GM23248 (cell line): ENCODE results near the gene VPREB1. TPM values are rescaled to one million over a fixed set of nuclear protein-coding genes. Genes with fewer than 3 reads are reported as not detected.
"Not testable (repeated sequence)": the region's sequence is repeated elsewhere in the genome, so short reads cannot be mapped to it uniquely, and the experiment has no call there.

Source experiments
- DNase-seq: peaks from one replicate; pipeline ENCODE4 v3.0.0-alpha.2; 2015
- H2AFZ ChIP-seq: fragments of 200-600 bp; sonication (generic); 2 replicates; pipeline ENCODE4 v1.6.1; 2016; ENCODE audit warnings: antibody characterized with exemption
- H3F3A ChIP-seq: fragments of 200-600 bp; sonication (generic); 2 replicates; pipeline ENCODE4 v1.6.1; 2016; ENCODE audit warnings: mild to moderate bottlenecking, antibody characterized with exemption, mixed run types; ENCODE audit not compliant: insufficient read depth
- H3K27ac ChIP-seq: fragments of 200-600 bp; sonication (generic); 2 replicates; pipeline ENCODE4 v1.5.1; 2016; ENCODE audit warnings: mild to moderate bottlenecking
- H3K27me3 ChIP-seq: fragments of 200-600 bp; sonication (generic); replicated peaks from 2 replicates; pipeline ENCODE4 v1.6.1; 2016; ENCODE audit warnings: mild to moderate bottlenecking; ENCODE audit not compliant: insufficient read depth
- H3K36me3 ChIP-seq: fragments of 200-600 bp; sonication (generic); 2 replicates; pipeline ENCODE4 v1.6.1; 2016; ENCODE audit warnings: low read depth, mild to moderate bottlenecking
- H3K4me1 ChIP-seq: fragments of 200-600 bp; sonication (generic); 2 replicates; pipeline ENCODE4 v1.6.1; 2016; ENCODE audit warnings: mild to moderate bottlenecking; ENCODE audit not compliant: insufficient read depth
- H3K4me2 ChIP-seq: fragments of 200-600 bp; sonication (generic); one replicate; pipeline ENCODE4 v1.6.1; 2016; ENCODE audit warnings: mild to moderate bottlenecking; ENCODE audit not compliant: unreplicated experiment
- H3K4me3 ChIP-seq: fragments of 200-600 bp; sonication (generic); 2 replicates; pipeline ENCODE4 v1.5.1; 2016; ENCODE audit warnings: mild to moderate bottlenecking
- H3K79me2 ChIP-seq: fragments of 200-600 bp; sonication (generic); 2 replicates; pipeline ENCODE4 v1.6.1; 2016; ENCODE audit warnings: mild to moderate bottlenecking; ENCODE audit not compliant: insufficient read depth
- H3K9ac ChIP-seq: fragments of 200-600 bp; sonication (generic); 2 replicates; pipeline ENCODE4 v1.6.1; 2016; ENCODE audit warnings: mild to moderate bottlenecking
- H3K9me2 ChIP-seq: fragments of 200-600 bp; sonication (generic); 2 replicates; pipeline ENCODE4 v1.6.1; 2016; ENCODE audit warnings: mixed run types, mild to moderate bottlenecking, moderate library complexity; ENCODE audit not compliant: insufficient read depth
- H3K9me3 ChIP-seq: fragments of 200-600 bp; sonication (generic); one replicate; pipeline ENCODE4 v1.6.1; 2017; ENCODE audit warnings: low read depth
- H4K20me1 ChIP-seq: fragments of 200-600 bp; sonication (generic); 2 replicates; pipeline ENCODE4 v1.6.0; 2016; ENCODE audit not compliant: insufficient read depth
- EZH2 ChIP-seq: fragments of 200-600 bp; sonication (generic); IDR thresholded peaks from 2 replicates; pipeline ENCODE4 v1.6.1; 2018; ENCODE audit warnings: antibody characterized with exemption, mild to moderate bottlenecking; ENCODE audit not compliant: insufficient read depth, poor library complexity, severe bottlenecking
- EZH2phosphoT487 ChIP-seq: fragments of 200-600 bp; sonication (generic); IDR thresholded peaks from 2 replicates; pipeline ENCODE4 v1.6.1; 2018; ENCODE audit warnings: antibody characterized with exemption, moderate library complexity, mild to moderate bottlenecking, low read depth; ENCODE audit not compliant: insufficient read depth
- WGBS, 2 experiments: methylation state at CpG; one replicate each; pipeline ENCODE4 v1.1.6; 2015 to 2017; ENCODE audit warnings: low lambda C conversion rate in 2 of 2, low coverage in 1 of 2; ENCODE audit errors: missing lambda C conversion rate in 2 of 2; 5-methylcytosine and 5-hydroxymethylcytosine counted together
- in situ Hi-C: fragments of 300-500 bp; cut with MboI; formaldehyde crosslinking; loops from 2 replicates; pipeline ENCODE4 v1.15.0; 2020
- polyA plus RNA-seq: library from polyadenylated mRNA; unstranded; fragments of >200 nt; fragmentation: Nextera tagmentation; extraction: Ambion mirVana; gene quantifications from 2 replicates; pipeline ENCODE4 v1.2.1, GENCODE V29; 2016
- total RNA-seq: library from RNA; depleted of rRNA; stranded (reverse); fragments of >200 nt; shearing (Covaris generic); gene quantifications from 2 replicates; pipeline ENCODE4 v1.2.3, GENCODE V29; 2014

Gene VPREB1
- total and polyA plus RNA-seq, 2 experiments from 2014 or later, result not detected

DNA sequence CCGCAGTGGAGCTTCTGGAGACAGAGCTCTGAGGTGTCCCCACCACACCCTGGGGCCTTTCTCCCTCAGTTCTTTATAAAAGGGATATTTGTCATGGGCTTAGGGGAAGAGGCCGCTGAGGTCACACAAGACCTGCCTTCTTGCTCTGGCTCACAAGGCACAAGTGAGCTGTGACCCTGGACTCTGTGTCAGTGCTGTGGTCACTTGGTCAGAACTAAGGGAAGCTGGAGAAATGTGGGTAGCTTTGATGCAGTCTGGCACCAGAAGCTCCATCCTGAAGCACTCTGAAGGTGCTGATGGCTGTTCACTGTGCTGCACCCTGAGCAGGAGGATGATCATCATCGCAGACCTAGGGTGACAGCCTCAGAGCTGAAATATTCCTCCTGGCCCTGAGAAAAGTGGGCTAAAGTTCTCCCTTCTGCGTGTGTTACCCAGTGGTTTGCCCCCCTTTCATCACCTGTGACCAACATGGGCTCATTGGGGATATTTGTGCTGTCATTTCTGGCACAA, 28.1 kb upstream of the VPREB1 start:
- Histone ChIP-seq H3K27me3 (peaks cover 4% of the 10 kb centered on the region; the same call in 1 of the 2 replicates), H3K9ac (no peak overlapping the region), H3F3A (no peaks in the 10 kb centered on the region), H3K36me3 (no peaks in the 10 kb centered on the region), H3K4me2 (no peak overlapping the region), H3K79me2 (no peaks in the 10 kb centered on the region), H2AFZ (no peak overlapping the region), H4K20me1 (no peaks in the 10 kb centered on the region), H3K4me3 (no peak overlapping the region), H3K9me3 (no peaks in the 10 kb centered on the region), H3K4me1 (no peaks in the 10 kb centered on the region), H3K27ac (no peak overlapping the region), H3K9me2 (no peaks in the 10 kb centered on the region)
- WGBS, 2 experiments, result 62 to 66% methylated on average over 4 of the region's 4 CpGs
- DNase-seq, result no peak
- in situ Hi-C loops, result no loop called here
- TF ChIP-seq EZH2 (no peak), EZH2phosphoT487 (no peak)

DNA sequence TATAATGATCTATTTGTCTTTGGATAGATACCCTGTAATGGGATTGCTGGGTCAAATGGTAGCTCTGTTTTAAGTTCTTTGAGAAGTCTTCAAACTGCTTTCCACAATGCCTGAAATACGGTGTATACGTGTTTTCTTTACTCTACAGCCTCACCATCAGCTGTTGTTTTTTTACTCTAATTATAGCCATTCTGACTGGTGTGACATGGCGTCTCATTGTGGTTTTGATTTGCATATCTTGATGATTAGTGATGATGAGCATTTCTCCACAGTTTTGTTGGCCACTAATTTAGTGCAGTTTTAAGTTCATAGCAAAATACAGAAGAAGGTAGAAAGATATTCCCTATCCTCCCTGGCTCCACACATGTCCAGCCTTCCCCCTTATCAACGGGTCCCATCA, 26.3 kb upstream of the VPREB1 start:
- in situ Hi-C loops, result no loop called here
- H2AFZ ChIP-seq, result no peak overlapping the region
- H3K4me3 ChIP-seq, result no peak overlapping the region
- H3K27me3 ChIP-seq, result no peaks in the 10 kb centered on the region; the same call in 1 of the 2 replicates
- WGBS, 2 experiments, result 8 to 10% methylated on average over 4 of the region's 4 CpGs
- TF ChIP-seq EZH2phosphoT487 (no peak), EZH2 (no peak)
- no peaks in the 10 kb centered on the region for H3F3A ChIP-seq
- no peaks in the 10 kb centered on the region for H3K9me3 ChIP-seq
- no peaks in the 10 kb centered on the region for H3K79me2 ChIP-seq
- no peaks in the 10 kb centered on the region for H3K9me2 ChIP-seq
- H3K4me1 ChIP-seq, result no peaks in the 10 kb centered on the region
- no peak overlapping the region for H3K9ac ChIP-seq
- no peak for DNase-seq
- H3K4me2 ChIP-seq, result no peak overlapping the region
- no peaks in the 10 kb centered on the region for H4K20me1 ChIP-seq
- H3K36me3 ChIP-seq, result no peaks in the 10 kb centered on the region
- H3K27ac ChIP-seq, result no peak overlapping the region

GRCh38 chr22:22219140-22219996, 25.2 kb upstream of the VPREB1 start:
- no peaks in the 10 kb centered on the region for H3K79me2 ChIP-seq
- in situ Hi-C loops, result no loop called here
- no peaks in the 10 kb centered on the region; the same call in 1 of the 2 replicates for H3K27me3 ChIP-seq
- H3K36me3 ChIP-seq, result no peaks in the 10 kb centered on the region
- 37 to 45% methylated on average over 6 of the region's 6 CpGs for WGBS, 2 experiments
- no peak overlapping the region for H3K9ac ChIP-seq
- no peak overlapping the region for H3K4me3 ChIP-seq
- no peak overlapping the region for H3K27ac ChIP-seq
- H3K4me1 ChIP-seq, result no peaks in the 10 kb centered on the region
- no peaks in the 10 kb centered on the region for H3K9me2 ChIP-seq
- H3F3A ChIP-seq, result no peaks in the 10 kb centered on the region
- H4K20me1 ChIP-seq, result no peaks in the 10 kb centered on the region
- no peak overlapping the region for H2AFZ ChIP-seq
- no peak for TF ChIP-seq EZH2
- H3K9me3 ChIP-seq, result no peaks in the 10 kb centered on the region
- H3K4me2 ChIP-seq, result no peak overlapping the region
- no peak for DNase-seq

GRCh38 chr22:22221043-22221442, 23.5 kb upstream of the VPREB1 start:
- in situ Hi-C loops, H3K4me1 ChIP-seq, H3F3A ChIP-seq, H3K79me2 ChIP-seq, H3K27me3 ChIP-seq, H3K27ac ChIP-seq, DNase-seq, H3K9me2 ChIP-seq, H3K4me2 ChIP-seq, H3K4me3 ChIP-seq, H3K9ac ChIP-seq, H4K20me1 ChIP-seq, H3K9me3 ChIP-seq, H3K36me3 ChIP-seq, H2AFZ ChIP-seq: not testable (repeated sequence)
- WGBS, 2 experiments, result no CpG with 5 or more reads among the region's 7 CpGs
